ENCODE measurements around the gene GNA14. TPM values are rescaled to one million over a fixed set of nuclear protein-coding genes. Genes with fewer than 3 reads are reported as not detected.

Gene GNA14
- total RNA-seq, 2 experiments from 2014 or later = 0.11 to 0.54 TPM

DNA sequence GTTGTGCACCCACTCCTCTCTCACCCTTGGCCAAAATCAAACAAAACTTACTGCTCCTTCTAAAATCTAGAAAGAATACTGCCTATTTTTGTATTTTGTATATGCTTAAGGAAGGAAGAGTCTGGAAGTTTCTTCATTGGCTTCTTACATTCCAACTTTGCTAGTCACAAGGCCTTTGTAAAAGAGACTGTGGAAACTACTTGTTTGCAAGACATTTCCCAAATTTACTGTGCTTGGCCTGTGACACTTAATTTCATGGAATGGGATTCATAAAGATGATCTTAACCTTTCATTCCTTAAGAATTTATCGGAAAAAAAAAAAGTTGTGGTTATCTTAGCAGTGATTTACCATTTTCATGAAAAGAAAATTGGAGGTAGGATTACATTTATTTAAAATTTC is 261.9 kb downstream of the GNA14 start:
- CTCF ChIA-PET = interaction anchor here (0.6 kb wide), 1 partner anchor 1637 kb away, joined by 4 read pairs; no protein-coding TSS in a partner anchor
- peaks cover 3% of the 10 kb centered on the region for H3K4me1 Mint-ChIP-seq
- ATAC-seq (no peak), DNase-seq (no peak)
- intact Hi-C loops (cut with DNase I, micrococcal nuclease) = no loop called here
- H3K27ac Mint-ChIP-seq = no peak overlapping the region
- POLR2A ChIA-PET = interaction anchor here (0.6 kb wide), 1 partner anchor 724 kb away, joined by 3 read pairs; no protein-coding TSS in a partner anchor
- no peaks in the 10 kb centered on the region for H3K9me3 Mint-ChIP-seq (ENCODE audit: low read depth)
- H3K4me3 Mint-ChIP-seq = no peak overlapping the region
- no peaks in the 10 kb centered on the region for H3K27me3 Mint-ChIP-seq
- peaks cover 14% of the 10 kb centered on the region for H3K36me3 Mint-ChIP-seq (ENCODE audit: low read depth)

DNA sequence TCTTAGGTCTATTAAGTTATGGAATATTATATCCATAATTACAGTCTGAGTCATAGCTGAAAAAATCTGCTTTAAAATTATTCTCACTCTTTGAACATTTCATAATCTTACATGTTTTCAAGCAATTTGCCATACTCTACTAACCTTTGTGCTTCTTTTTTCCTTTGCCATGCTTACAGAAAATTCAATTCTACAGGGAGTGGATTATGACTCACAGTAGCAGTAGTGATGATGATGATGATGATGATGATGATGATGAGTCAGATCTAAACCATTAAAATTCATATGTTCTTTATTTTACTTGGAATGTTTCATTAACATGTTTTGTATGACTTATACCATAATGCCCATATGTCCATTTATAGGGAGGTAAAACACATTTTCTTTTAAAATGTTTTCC is 263.7 kb downstream of the GNA14 start:
- no peak for DNase-seq
- no peak for ATAC-seq

DNA sequence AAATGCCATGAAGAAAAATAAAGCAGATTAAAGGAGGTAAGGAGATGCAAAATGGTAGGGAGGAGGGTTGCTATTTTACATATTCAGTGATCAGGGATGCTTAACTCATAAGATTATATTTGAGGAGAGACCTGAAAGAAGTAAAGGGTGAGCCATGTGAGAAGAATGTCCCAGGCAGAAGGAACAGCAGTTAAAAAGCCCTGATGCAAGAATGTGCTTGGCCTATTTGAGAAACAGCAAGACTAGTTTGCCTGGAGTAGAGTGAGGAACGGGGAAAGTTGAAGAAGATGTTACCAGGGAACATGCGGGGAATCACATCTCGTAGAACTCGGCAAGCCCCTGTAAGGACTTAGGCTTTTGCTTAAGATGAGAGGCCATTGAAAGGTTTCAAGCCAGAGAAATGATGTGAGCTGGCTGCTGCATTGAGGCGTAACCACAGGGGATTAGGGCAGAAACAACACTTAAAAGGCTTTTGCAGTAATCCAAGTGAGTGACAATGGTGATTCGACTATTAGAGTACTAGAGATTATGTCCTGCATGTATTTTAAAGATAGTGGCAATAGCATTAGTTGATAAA is 272.1 kb downstream of the GNA14 start:
- peaks cover 2% of the 10 kb centered on the region for H3K9me3 Mint-ChIP-seq (ENCODE audit: low read depth)
- DNase-seq (no peak), ATAC-seq (no peak)
- peaks cover 18% of the 10 kb centered on the region for H3K36me3 Mint-ChIP-seq (ENCODE audit: low read depth)
- POLR2A ChIA-PET = interaction anchor here (0.7 kb wide), 1 partner anchor 994 kb away, joined by 5 read pairs; no protein-coding TSS in a partner anchor
- no peak overlapping the region for H3K4me3 Mint-ChIP-seq
- no peaks in the 10 kb centered on the region for H3K27me3 Mint-ChIP-seq
- CTCF ChIA-PET = no interaction called here
- no peak overlapping the region for H3K27ac Mint-ChIP-seq
- intact Hi-C loops (cut with DNase I, micrococcal nuclease) = loop anchor here in 1 of 2 experiments (5.0 kb wide), 1 partner anchor 51 kb away; no protein-coding TSS in a partner anchor
- H3K4me1 Mint-ChIP-seq = no peaks in the 10 kb centered on the region

More for the DNA sequence above, 263.7 kb downstream of the GNA14 start:
- intact Hi-C loops (cut with DNase I, micrococcal nuclease) = no loop called here
- H3K27ac Mint-ChIP-seq = no peak overlapping the region
- CTCF ChIA-PET = no interaction called here
- H3K4me1 Mint-ChIP-seq = peaks cover 3% of the 10 kb centered on the region
- no peak overlapping the region for H3K4me3 Mint-ChIP-seq
- no peaks in the 10 kb centered on the region for H3K27me3 Mint-ChIP-seq
- POLR2A ChIA-PET = no interaction called here
- H3K9me3 Mint-ChIP-seq (ENCODE audit: low read depth) = no peaks in the 10 kb centered on the region
- H3K36me3 Mint-ChIP-seq (ENCODE audit: low read depth) = peaks cover 8% of the 10 kb centered on the region

DNA sequence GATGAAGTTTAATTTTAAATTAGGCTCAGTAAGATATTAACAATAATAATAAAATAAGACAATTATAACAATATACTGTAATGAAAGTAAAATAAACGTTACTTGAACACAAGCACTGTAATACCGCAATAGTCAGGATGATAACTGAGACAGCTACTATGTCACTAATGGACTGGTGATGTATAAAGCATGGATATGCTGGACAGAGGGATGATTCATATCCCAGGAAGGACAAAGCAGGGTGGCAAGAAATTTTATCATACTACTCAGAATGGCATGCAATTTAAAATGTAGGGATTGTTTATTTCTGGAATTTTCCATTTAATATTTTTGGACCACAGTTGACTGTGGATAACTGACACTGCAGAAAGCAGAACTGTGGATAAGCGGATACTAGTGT is 273.9 kb downstream of the GNA14 start:
- H3K27me3 Mint-ChIP-seq = no peaks in the 10 kb centered on the region
- H3K36me3 Mint-ChIP-seq (ENCODE audit: low read depth) = peaks cover 33% of the 10 kb centered on the region
- no peak overlapping the region for H3K27ac Mint-ChIP-seq
- H3K9me3 Mint-ChIP-seq (ENCODE audit: low read depth) = peaks cover 4% of the 10 kb centered on the region
- no peaks in the 10 kb centered on the region for H3K4me1 Mint-ChIP-seq
- ChIA-PET CTCF (no interaction called here), POLR2A (no interaction called here)
- H3K4me3 Mint-ChIP-seq = no peak overlapping the region
- intact Hi-C loops (cut with DNase I, micrococcal nuclease) = no loop called here
- ATAC-seq (no peak), DNase-seq (no peak)
